ENCODE data around the gene CIITA. TPM values are rescaled to one million over a fixed set of nuclear protein-coding genes. Genes with fewer than 3 reads are reported as not detected.

Gene CIITA
- total and polyA plus RNA-seq, 9 of the 15 experiments (the other 6 are each of a cell fraction or from before 2014, with no cell fraction given): 0.01 to 0.20 (median 0.11) TPM; not detected in 4

GRCh38 chr16:10972108-10972818 is 95.3 kb downstream of the CIITA start (continued):
- TF ChIP-seq CREB3L1 (IDR thresholded peaks at IDR 0.05; ENCODE audit: borderline replicate concordance, low read depth): peak; percentile 49
- TF ChIP-seq ZBTB26 (CRISPR knock-in tag; IDR thresholded peaks at IDR 0.05): 0 out of 2 replicates have a peak, but pooled peaks have one; percentile 51
- peak; percentile 46 to 84; a peak in 3 of 4 replicates for TF ChIP-seq MNT (conservative IDR thresholded peaks at IDR 0.05)
- no peak for TF ChIP-seq ZBTB5 (IDR thresholded peaks at IDR 0.05)
- peak; percentile 63; the same call in 1 of the 2 replicates for TF ChIP-seq ZBTB9 (CRISPR knock-in tag; IDR thresholded peaks at IDR 0.05)
- TF ChIP-seq ZBED1 (IDR thresholded peaks at IDR 0.05): peak; percentile 88
- 0 out of 2 replicates have a peak, but pooled peaks have one; percentile 1 for TF ChIP-seq ZNF444 (CRISPR knock-in tag; IDR thresholded peaks at IDR 0.05)
- TF ChIP-seq ZBTB40 (IDR thresholded peaks at IDR 0.05): 0 out of 2 replicates have a peak, but pooled peaks have one; percentile 31
- TF ChIP-seq ZBTB40 (CRISPR knock-in tag; IDR thresholded peaks at IDR 0.05): no peak
